Left ventricle myocardium superior (tissue), 1 donor: Measurements from ENCODE around the gene RBM19. TPM values are rescaled to one million over a fixed set of nuclear protein-coding genes. Genes with fewer than 3 reads are reported as not detected.

ENCODE experiments used
- ATAC-seq: fragments of 200-7000 bp; cut with Tn5 transposase; one replicate; pipeline ENCODE4 v1.9.1; 2020; ENCODE audit warnings: mild to moderate bottlenecking, moderate library complexity
- DNase-seq: peaks from one replicate; pipeline ENCODE4 v3.0.0-alpha.2; 2020
- intact Hi-C: fragments of 100-400 bp; cut with micrococcal nuclease; formaldehyde crosslinking; loops from one replicate; pipeline ENCODE4 v1.11.0; 2022
- total RNA-seq: library from RNA; stranded (reverse); fragmentation: NEBNext Ultra II Directional; extraction: Animal tissue kit (Norgen Biotek cat#: 25700); gene quantifications from one replicate; pipeline ENCODE4 v1.2.1, GENCODE V29; 2021
- donor health status: DM: no; HTN: yes; CAD: no; lungs with severe emphysema.

RBM19 gene
- total RNA-seq, 1 donor from 2014 or later: 19.8 TPM

GRCh38 chr12:113874999-113875561 lies 91.0 kb downstream of the RBM19 start:
- DNase-seq (no peak), ATAC-seq (no peak)
- intact Hi-C loops: no loop called here

GRCh38 chr12:113874326-113874725 lies 91.8 kb downstream of the RBM19 start:
- ATAC-seq (no peak), DNase-seq (no peak)
- intact Hi-C loops: no loop called here

GRCh38 chr12:113873740-113874139 lies 92.4 kb downstream of the RBM19 start:
- ATAC-seq (no peak), DNase-seq (no peak)
- intact Hi-C loops: no loop called here

GRCh38 chr12:113870890-113871289 lies 95.2 kb downstream of the RBM19 start:
- ATAC-seq (no peak), DNase-seq (no peak)
- intact Hi-C loops: no loop called here

GRCh38 chr12:113870035-113870434 lies 96.1 kb downstream of the RBM19 start:
- ATAC-seq (no peak), DNase-seq (no peak)
- intact Hi-C loops: no loop called here

GRCh38 chr12:113868365-113868764 lies 97.8 kb downstream of the RBM19 start:
- intact Hi-C loops: no loop called here
- DNase-seq (no peak), ATAC-seq (no peak)

- DNase-seq: no peak
- intact Hi-C loops: no loop called here
- ATAC-seq: no peak
Measured at GRCh38 chr12:113867258-113867657, 98.9 kb downstream of the RBM19 start.

GRCh38 chr12:113866496-113866895 lies 99.6 kb downstream of the RBM19 start:
- intact Hi-C loops: no loop called here
- no peak for DNase-seq
- no peak for ATAC-seq

GRCh38 chr12:113863455-113863845 lies 102.7 kb downstream of the RBM19 start:
- ATAC-seq (no peak), DNase-seq (no peak)
- intact Hi-C loops: no loop called here

- ATAC-seq: no peak
- DNase-seq: no peak
- intact Hi-C loops: no loop called here
Measured at GRCh38 chr12:113862590-113863454, 103.3 kb downstream of the RBM19 start.

GRCh38 chr12:113861708-113862312 lies 104.3 kb downstream of the RBM19 start:
- DNase-seq: no peak
- intact Hi-C loops: no loop called here
- no peak for ATAC-seq

GRCh38 chr12:113860950-113861349 lies 105.2 kb downstream of the RBM19 start:
- no peak for DNase-seq
- no peak for ATAC-seq
- intact Hi-C loops: no loop called here

GRCh38 chr12:113860059-113860820 lies 105.9 kb downstream of the RBM19 start:
- DNase-seq (no peak), ATAC-seq (no peak)
- intact Hi-C loops: no loop called here

GRCh38 chr12:113858841-113859386 lies 107.2 kb downstream of the RBM19 start:
- intact Hi-C loops: no loop called here
- DNase-seq (no peak), ATAC-seq (no peak)

GRCh38 chr12:113857371-113857770 lies 108.8 kb downstream of the RBM19 start:
- intact Hi-C loops: no loop called here
- no peak for DNase-seq

GRCh38 chr12:113855998-113856397 lies 110.1 kb downstream of the RBM19 start:
- DNase-seq (peak; percentile 73), ATAC-seq (peak; percentile 96)
- intact Hi-C loops: no loop called here

More at GRCh38 chr12:113857371-113857770, 108.8 kb downstream of the RBM19 start:
- no peak for ATAC-seq

GRCh38 chr12:113854385-113855142 lies 111.6 kb downstream of the RBM19 start:
- intact Hi-C loops: no loop called here
- ATAC-seq: peak; percentile 79
- DNase-seq: peak; percentile 72

- ATAC-seq: no peak
- intact Hi-C loops: no loop called here
- DNase-seq: no peak
Measured at GRCh38 chr12:113853491-113853890, 112.6 kb downstream of the RBM19 start.
